Activated CD4-positive, alpha-beta T cell treated with anti-CD3 and anti-CD28 coated beads, Interleukin-2, amount 50 U/mL, for 4 hours (primary cell): ENCODE measurements around the gene ACADM.
"Not testable (repeated sequence)": the region's sequence is repeated elsewhere in the genome, so short reads cannot be mapped to it uniquely, and the experiment has no call there.

Experiments
- DNase-seq, 2 experiments: peaks; one replicate each; pipeline ENCODE4 v3.0.0-alpha.2; 2020

Gene ACADM

GRCh38 chr1:75796376-75797272 lies 72.1 kb downstream of the ACADM start, which contains the start of gene MSH4:
Gene MSH4 (plus strand): TSS chr1:75796882. CDS start chr1:75796986, 104 bp downstream.
- no peak for DNase-seq

GRCh38 chr1:75797273-75797588 lies 72.7 kb downstream of the ACADM start:
- DNase-seq: no peak

GRCh38 chr1:75797606-75798216 lies 73.2 kb downstream of the ACADM start:
- no peak for DNase-seq

- DNase-seq: not testable (repeated sequence)
Measured at GRCh38 chr1:75801480-75801879, 77.0 kb downstream of the ACADM start.

- no peak for DNase-seq
Measured at GRCh38 chr1:75808921-75809320, 84.4 kb downstream of the ACADM start.

GRCh38 chr1:75810113-75810512 lies 85.6 kb downstream of the ACADM start:
- not testable (repeated sequence) for DNase-seq

GRCh38 chr1:75811211-75811981 lies 86.9 kb downstream of the ACADM start:
- no peak for DNase-seq

GRCh38 chr1:75812065-75812464 lies 87.6 kb downstream of the ACADM start:
- DNase-seq: no peak
